H1 (cell line): ENCODE data around the gene ERC1. TPM values are rescaled to one million over a fixed set of nuclear protein-coding genes. Genes with fewer than 3 reads are reported as not detected.

Source experiments
- SIN3A ChIP-seq, 2 experiments: IDR thresholded peaks in 1 of 2; conservative IDR thresholded peaks in 1 of 2; 2 replicates each; pipeline ENCODE4 v1.6.1; 2011 to 2012; ENCODE audit warnings: low read length in 2 of 2, improper control_type of control experiment in 1 of 2, low read depth in 1 of 2, mild to moderate bottlenecking in 1 of 2
- SP1 ChIP-seq: IDR thresholded peaks from 2 replicates; pipeline ENCODE4 v1.6.1; 2011; ENCODE audit warnings: low read depth, low read length
- TAF7 ChIP-seq: optimal IDR thresholded peaks from 2 replicates; pipeline ENCODE3; 2011; ENCODE audit warnings: low read depth, mild to moderate bottlenecking, inconsistent platforms, low read length, moderate library complexity, borderline replicate concordance
- TEAD4 ChIP-seq: IDR thresholded peaks from 2 replicates; pipeline ENCODE4 v1.6.1; 2012; ENCODE audit warnings: low read depth, low read length, inconsistent platforms, mixed read lengths
- polyA plus RNA-seq, 7 experiments: library from polyadenylated mRNA; depleted of rRNA in 3 of 7; stranded (reverse) in 5 of 7; unstranded in 2 of 7; fragments of >200 nt in 5 of 7; fragments of 200-250 nt in 2 of 7; gene quantifications; 1 replicate in 5 of 7; 2 replicates in 1 of 7; 4 replicates in 1 of 7; pipeline versions ENCODE4 v1.2.1 to v1.2.3, GENCODE V29; 2011 to 2013; ENCODE audit warnings: missing spikeins in 2 of 7, mixed read lengths in 2 of 7
- total RNA-seq: library from RNA; stranded (reverse); fragmentation: NEBNext Ultra II Directional; extraction: Animal tissue kit (Norgen Biotek cat#: 25700); gene quantifications from 2 replicates; pipeline ENCODE4 v1.2.1, GENCODE V29; 2021

ERC1 gene
- total and polyA plus RNA-seq, 2 of the 8 experiments (the other 6 are each of a cell fraction or from before 2014, with no cell fraction given) = 7.8 to 45.7 TPM

DNA sequence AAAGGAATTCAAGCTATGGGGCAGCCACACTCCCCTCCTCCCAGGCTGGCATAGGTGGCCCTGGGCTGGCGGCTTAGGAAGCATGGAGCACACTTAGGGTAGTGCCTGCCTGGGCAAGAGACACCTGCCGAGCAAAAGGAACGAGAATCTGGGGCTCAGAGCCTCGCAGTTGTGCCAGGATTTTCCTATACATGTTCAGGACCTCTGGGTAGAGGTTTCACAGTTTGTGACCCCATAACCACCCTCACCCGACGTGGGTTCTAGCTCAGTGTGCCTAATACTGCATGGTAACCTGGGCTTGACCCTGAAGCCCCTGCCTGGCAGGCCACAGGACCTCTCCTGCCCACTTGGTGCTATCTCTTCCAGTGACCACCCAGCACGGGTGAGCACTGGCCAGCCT is 503.8 kb downstream of the ERC1 start (continued):
- TF ChIP-seq SIN3A (conservative IDR thresholded peaks at IDR 0.05 in 1 of 2, IDR thresholded peaks at IDR 0.05 in 1 of 2; ENCODE audit: low read depth in 1 of 2, low read length in 2 of 2) = no peak
- TF ChIP-seq TAF7 = no peak
- TF ChIP-seq TEAD4 = no peak
- no peak for TF ChIP-seq SP1
